Testis (tissue), 2 donors: Measurements from ENCODE around the gene STK17B.

Experiments
- CTCF ChIP-seq, 3 experiments: fragments of 450-650 bp in 2 of 3; fragments of 200-600 bp in 1 of 3; sonication (generic) in 1 of 3; IDR thresholded peaks; one replicate each; pipeline ENCODE4 v1.5.1; 2016 to 2019; ENCODE audit warnings: antibody characterized with exemption in 3 of 3, mild to moderate bottlenecking in 2 of 3, moderate library complexity in 1 of 3
- POLR2A ChIP-seq: fragments of 450-650 bp; IDR thresholded peaks from one replicate; pipeline ENCODE4 v1.6.1; 2017; ENCODE audit warnings: antibody characterized with exemption, mild to moderate bottlenecking, moderate library complexity

DNA sequence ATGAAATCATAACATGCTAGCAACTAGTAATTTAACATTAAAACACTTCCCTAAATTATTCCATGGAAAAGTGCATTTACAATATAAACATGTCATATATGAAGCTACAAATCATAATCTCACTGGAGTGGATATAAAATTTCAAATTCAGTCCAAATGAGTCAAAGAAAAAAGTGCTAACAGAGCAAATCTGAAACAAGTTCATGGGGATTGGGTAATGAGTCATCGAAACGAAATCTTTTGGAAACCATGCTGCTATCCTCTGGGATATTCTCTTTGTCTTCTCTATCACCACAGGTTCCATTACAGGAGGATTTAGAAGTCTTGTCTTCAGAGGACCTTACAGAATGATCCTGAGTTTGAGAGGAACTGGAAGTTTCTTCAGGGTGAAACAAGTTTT lies 34.1 kb downstream of the STK17B start:
- TF ChIP-seq CTCF (IDR thresholded peaks at IDR 0.05): no peak
- no peak for TF ChIP-seq POLR2A
